Ovary (tissue), 3 donors: Measurements from ENCODE around the gene GALK2.

Source experiments
- EP300 ChIP-seq: sonication (generic); formaldehyde crosslinking; IDR thresholded peaks from one replicate; pipeline ENCODE4 v1.6.1; 2017; ENCODE audit warnings: antibody characterized with exemption
- TF ChIP-seq, protein P1 (sequence below), 3 donors: fragments of 450-650 bp in 2 of 3; fragments of 200-600 bp in 1 of 3; IDR thresholded peaks; one replicate each; pipeline versions ENCODE4 v1.5.1 to v1.8.0; 2016 to 2022; ENCODE audit warnings: antibody characterized with exemption in 3 of 3, mild to moderate bottlenecking in 1 of 3
- donor health status: DM: no; HTN: no; CAD: no.

GRCh38 chr15:49286649-49287404, 116.8 kb downstream of the GALK2 start:
- no peak for TF ChIP-seq EP300
- TF ChIP-seq, protein P1, sequence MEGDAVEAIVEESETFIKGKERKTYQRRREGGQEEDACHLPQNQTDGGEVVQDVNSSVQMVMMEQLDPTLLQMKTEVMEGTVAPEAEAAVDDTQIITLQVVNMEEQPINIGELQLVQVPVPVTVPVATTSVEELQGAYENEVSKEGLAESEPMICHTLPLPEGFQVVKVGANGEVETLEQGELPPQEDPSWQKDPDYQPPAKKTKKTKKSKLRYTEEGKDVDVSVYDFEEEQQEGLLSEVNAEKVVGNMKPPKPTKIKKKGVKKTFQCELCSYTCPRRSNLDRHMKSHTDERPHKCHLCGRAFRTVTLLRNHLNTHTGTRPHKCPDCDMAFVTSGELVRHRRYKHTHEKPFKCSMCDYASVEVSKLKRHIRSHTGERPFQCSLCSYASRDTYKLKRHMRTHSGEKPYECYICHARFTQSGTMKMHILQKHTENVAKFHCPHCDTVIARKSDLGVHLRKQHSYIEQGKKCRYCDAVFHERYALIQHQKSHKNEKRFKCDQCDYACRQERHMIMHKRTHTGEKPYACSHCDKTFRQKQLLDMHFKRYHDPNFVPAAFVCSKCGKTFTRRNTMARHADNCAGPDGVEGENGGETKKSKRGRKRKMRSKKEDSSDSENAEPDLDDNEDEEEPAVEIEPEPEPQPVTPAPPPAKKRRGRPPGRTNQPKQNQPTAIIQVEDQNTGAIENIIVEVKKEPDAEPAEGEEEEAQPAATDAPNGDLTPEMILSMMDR (IDR thresholded peaks at IDR 0.05): no peak
